Thymus (tissue), 11 donors: ENCODE data around the gene GEMIN8. TPM values are rescaled to one million over a fixed set of nuclear protein-coding genes. Genes with fewer than 3 reads are reported as not detected.

Experiments
- DNase-seq, 9 donors: peaks; one replicate each; pipeline ENCODE4 v3.0.0-alpha.2; 2013; ENCODE audit warnings: low spot score in 9 of 9, low read depth in 6 of 9, missing footprints in 1 of 9
- H3K27ac ChIP-seq, 2 donors: one replicate each; pipeline ENCODE4 v1.5.1; 2013; ENCODE audit warnings: control low read depth in 1 of 2, low read depth in 1 of 2, low read length in 1 of 2, mild to moderate bottlenecking in 1 of 2, moderate library complexity in 1 of 2
- H3K27me3 ChIP-seq, 2 donors: one replicate each; pipeline ENCODE4 v1.5.1; 2013; ENCODE audit warnings: low read length in 1 of 2; ENCODE audit not compliant: control insufficient read depth in 2 of 2, insufficient read depth in 1 of 2
- H3K36me3 ChIP-seq, 2 donors: one replicate each; pipeline ENCODE4 v1.5.1; 2013; ENCODE audit warnings: low read length in 1 of 2, mild to moderate bottlenecking in 1 of 2, moderate library complexity in 1 of 2; ENCODE audit not compliant: control insufficient read depth in 2 of 2, insufficient read depth in 2 of 2
- H3K4me1 ChIP-seq, 2 donors: one replicate each; pipeline ENCODE4 v1.5.1; 2013; ENCODE audit warnings: low read length in 2 of 2; ENCODE audit not compliant: control insufficient read depth in 2 of 2, insufficient read depth in 2 of 2
- H3K4me3 ChIP-seq, 2 donors: one replicate each; pipeline ENCODE4 v1.5.1; 2013; ENCODE audit warnings: low read length in 2 of 2, control low read depth in 1 of 2, mild to moderate bottlenecking in 1 of 2
- H3K9me3 ChIP-seq, 2 donors: one replicate each; pipeline ENCODE4 v1.5.1; 2013; ENCODE audit warnings: low read length in 1 of 2, mild to moderate bottlenecking in 1 of 2; ENCODE audit not compliant: control insufficient read depth in 2 of 2, insufficient read depth in 1 of 2
- WGBS: extraction: QIAGEN DNeasy Blood & Tissue Kit; methylation state at CpG from one replicate; pipeline ENCODE4 v1.1.7; 2013; 5-methylcytosine and 5-hydroxymethylcytosine counted together
- polyA plus RNA-seq: library from polyadenylated mRNA; stranded (reverse); fragments of 200-250 nt; gene quantifications from one replicate; pipeline ENCODE4 v1.2.3, GENCODE V29; 2013
- total RNA-seq: library from RNA; stranded (reverse); fragments of 120-200 nt; gene quantifications from one replicate; pipeline ENCODE4 v1.2.4, GENCODE V29; 2013
- donor health status: healthy.

GEMIN8 gene
- total and polyA plus RNA-seq, 2 donors: 12.8 to 20.7 TPM

DNA sequence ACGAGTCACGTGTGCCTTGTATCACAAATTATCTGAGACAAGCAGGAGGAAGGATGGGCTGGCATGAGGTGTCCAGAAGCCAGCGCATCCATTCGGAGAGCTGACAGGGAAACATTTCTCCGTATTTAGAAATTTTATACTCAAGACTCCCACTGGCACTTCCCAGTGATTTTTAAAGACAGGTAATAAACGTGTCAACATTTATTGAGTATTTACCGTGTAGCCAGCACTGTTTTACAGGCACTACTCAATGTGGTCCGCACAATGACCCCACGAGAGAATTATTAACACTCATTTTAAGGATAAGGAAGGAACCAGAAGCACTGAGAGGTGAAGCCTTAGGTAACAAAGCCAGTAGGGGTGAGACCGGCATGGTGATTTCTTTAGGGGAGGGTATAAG lies 23.2 kb downstream of the GEMIN8 start:
- no peak overlapping the region for H3K4me3 ChIP-seq
- no peaks in the 10 kb centered on the region for H3K9me3 ChIP-seq
- H3K36me3 ChIP-seq: peaks cover 7 to 9% of the 10 kb centered on the region in 2 donors
- WGBS: 97% methylated on average over 10 of the region's 10 CpGs
- no peak for DNase-seq
- H3K4me1 ChIP-seq: no peaks in the 10 kb centered on the region
- H3K27me3 ChIP-seq: no peaks in the 10 kb centered on the region
- H3K27ac ChIP-seq: no peak overlapping the region

DNA sequence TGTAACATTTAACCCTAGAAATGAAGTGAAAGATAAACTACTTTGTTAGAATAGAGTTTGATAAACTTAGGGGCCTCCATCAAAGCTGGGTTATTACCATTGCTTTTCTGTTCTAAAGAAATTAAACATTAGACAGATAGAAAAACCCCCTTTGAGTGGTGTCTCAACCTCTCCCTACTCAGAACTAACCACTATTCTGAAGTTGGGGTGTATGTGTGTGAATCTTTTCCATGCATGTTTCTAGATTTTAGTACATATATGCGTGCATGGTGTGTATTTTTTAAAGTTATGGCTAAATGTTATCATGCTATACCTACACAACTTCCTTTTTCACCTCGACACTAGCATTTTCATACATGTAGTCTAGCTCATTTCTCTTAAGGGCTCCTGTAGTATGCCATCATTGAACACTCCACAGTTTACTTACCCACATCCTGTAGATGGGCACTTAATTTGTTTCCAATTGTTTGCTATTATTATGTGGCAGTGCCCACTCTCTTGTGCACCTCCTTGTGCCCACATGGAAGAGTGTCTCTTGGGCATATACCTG lies 25.7 kb downstream of the GEMIN8 start:
- DNase-seq: no peak
- Histone ChIP-seq H3K36me3 (peaks cover 4 to 5% of the 10 kb centered on the region in 2 donors), H3K27me3 (no peaks in the 10 kb centered on the region), H3K27ac (no peak overlapping the region), H3K9me3 (no peaks in the 10 kb centered on the region), H3K4me1 (no peaks in the 10 kb centered on the region), H3K4me3 (no peak overlapping the region)
- 96% methylated on average over 2 of the region's 2 CpGs for WGBS

DNA sequence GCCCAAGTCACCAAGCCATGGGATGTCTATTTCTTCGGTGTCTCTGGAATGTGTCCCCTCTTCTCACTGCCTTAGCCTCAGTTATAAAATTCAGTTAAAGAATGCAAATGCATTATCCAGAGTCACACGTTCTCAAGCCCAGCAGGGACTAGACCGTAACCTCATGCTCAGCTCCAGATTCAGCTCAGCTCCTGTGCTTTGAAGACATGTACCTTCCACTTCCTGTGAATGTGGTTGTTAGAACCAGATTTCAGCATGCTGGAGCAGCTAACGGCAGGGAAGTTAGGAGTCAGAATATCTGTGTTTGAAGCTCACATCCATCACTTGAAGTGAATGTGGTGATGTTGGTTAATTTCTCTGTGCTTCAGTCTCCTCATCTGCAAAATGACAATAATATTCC lies 26.7 kb downstream of the GEMIN8 start:
- DNase-seq: no peak
- 87% methylated on average over 4 of the region's 4 CpGs for WGBS
- Histone ChIP-seq H3K9me3 (no peaks in the 10 kb centered on the region), H3K36me3 (peaks cover 0 to 2% of the 10 kb centered on the region in 2 donors), H3K27ac (no peak overlapping the region), H3K27me3 (no peaks in the 10 kb centered on the region), H3K4me1 (no peaks in the 10 kb centered on the region), H3K4me3 (no peak overlapping the region)

DNA sequence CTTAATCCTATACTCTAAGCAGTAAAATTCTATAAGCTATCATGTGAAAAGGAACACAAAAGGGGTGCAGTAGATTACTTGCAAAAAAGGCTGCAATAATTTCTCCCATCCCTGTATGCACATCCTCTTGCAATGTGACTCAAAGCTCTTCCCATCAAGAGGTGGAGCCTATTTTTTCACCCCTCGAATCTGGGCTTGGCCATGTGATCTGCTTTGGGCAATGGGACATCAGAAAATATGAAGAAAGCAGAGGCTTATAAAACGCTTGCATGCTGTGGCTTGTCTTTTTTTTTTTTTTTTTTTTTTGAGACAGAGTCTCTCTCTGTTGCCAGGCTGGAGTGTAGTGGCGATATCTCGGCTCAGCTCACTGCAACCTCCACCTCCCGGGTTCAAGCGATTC lies 33.0 kb downstream of the GEMIN8 start:
- Histone ChIP-seq H3K27me3 (no peaks in the 10 kb centered on the region), H3K36me3 (no peaks in the 10 kb centered on the region), H3K27ac (no peak overlapping the region), H3K4me3 (no peak overlapping the region), H3K9me3 (no peaks in the 10 kb centered on the region), H3K4me1 (no peaks in the 10 kb centered on the region)
- WGBS: 94% methylated on average over 6 of the region's 6 CpGs
- no peak for DNase-seq

GRCh38 chrX:13994536-13995080 lies 35.1 kb downstream of the GEMIN8 start:
- DNase-seq: no peak
- no peaks in the 10 kb centered on the region for H3K9me3 ChIP-seq
- no peaks in the 10 kb centered on the region for H3K36me3 ChIP-seq
- WGBS: 98% methylated on average over 3 of the region's 3 CpGs
- H3K4me1 ChIP-seq: no peaks in the 10 kb centered on the region
- H3K27ac ChIP-seq: no peak overlapping the region
- H3K27me3 ChIP-seq: no peaks in the 10 kb centered on the region
- no peak overlapping the region for H3K4me3 ChIP-seq

- H3K4me1 ChIP-seq: no peaks in the 10 kb centered on the region
- no peak overlapping the region for H3K4me3 ChIP-seq
- H3K36me3 ChIP-seq: no peaks in the 10 kb centered on the region
- DNase-seq: no peak
- H3K27me3 ChIP-seq: no peaks in the 10 kb centered on the region
- H3K9me3 ChIP-seq: no peaks in the 10 kb centered on the region
- WGBS: 95% methylated on average over 7 of the region's 7 CpGs
- H3K27ac ChIP-seq: no peak overlapping the region
These were observed 35.6 kb downstream of the GEMIN8 start for GRCh38 chrX:13994104-13994503.

DNA sequence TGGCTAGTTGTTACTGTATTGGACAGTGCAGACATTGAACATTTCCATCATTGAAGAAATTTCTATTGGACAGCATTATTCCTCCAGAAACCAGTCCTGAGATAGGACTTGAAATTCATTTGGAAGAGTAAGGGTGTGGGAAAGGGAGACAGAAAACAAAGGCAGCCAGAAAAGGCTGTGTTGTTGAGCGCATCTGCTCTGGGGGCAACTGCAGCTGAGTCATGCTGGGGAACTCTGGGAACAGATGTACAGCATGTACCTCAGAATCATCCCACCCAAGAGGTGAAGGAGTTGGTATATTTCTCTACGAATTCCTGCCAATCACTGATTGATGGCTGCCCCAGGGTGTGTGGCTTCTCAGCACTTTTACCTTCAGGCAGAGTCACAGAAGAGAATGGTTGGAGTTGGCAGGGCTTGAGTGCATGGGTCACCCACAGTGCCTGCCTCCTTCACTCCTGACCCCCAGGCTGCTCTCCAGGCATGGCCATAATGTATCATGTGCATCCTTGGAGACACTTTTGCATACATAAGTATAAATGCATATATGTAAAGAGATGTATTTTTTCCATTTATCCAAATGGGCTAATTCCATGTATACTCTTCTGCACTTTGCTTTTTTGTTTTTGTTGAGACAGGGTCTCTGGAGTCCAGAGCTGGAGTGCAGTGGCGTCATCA lies 39.4 kb downstream of the GEMIN8 start:
- no peak overlapping the region for H3K27ac ChIP-seq
- H3K9me3 ChIP-seq: no peaks in the 10 kb centered on the region
- no peaks in the 10 kb centered on the region for H3K4me1 ChIP-seq
- no peaks in the 10 kb centered on the region for H3K36me3 ChIP-seq
- no peaks in the 10 kb centered on the region for H3K27me3 ChIP-seq
- DNase-seq: no peak
- no peak overlapping the region for H3K4me3 ChIP-seq
- 79% methylated on average over 3 of the region's 3 CpGs for WGBS

DNA sequence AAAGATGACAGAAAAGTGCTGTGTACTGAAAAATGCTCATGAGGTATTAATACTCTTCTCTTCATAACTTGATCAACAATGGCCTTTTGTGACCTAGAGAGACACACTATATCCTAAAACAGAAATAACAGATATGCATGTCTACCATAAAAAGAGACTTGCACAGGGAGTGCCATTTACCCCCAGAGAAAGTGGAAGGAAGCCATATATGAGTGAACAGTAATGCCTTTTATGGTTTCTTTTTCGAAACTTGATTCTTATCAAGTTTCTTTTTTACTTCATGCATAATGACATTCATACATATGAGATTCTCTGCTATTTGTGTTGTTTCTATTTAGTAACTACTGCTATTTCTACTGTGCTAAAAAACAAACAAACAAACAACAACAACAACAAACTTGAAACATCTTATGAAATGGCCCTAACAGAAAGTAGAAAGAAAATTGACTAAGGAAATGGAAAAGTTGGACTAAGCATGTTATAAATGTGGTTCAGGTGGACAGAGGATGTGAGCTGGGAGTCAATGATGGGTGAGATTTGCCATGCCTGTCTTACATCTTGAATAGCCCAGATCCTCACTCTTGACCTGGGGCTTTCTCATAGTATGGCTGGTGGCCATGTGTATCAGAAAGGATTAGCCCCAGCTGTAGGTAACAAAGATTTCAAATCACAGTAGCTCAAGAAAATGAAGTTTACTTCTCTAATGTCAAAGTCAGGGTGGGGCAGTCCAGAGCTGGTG lies 43.8 kb downstream of the GEMIN8 start:
- WGBS: 82% methylated on average over 1 of the region's 1 CpG
- Histone ChIP-seq H3K27me3 (no peaks in the 10 kb centered on the region), H3K9me3 (no peaks in the 10 kb centered on the region), H3K4me1 (no peaks in the 10 kb centered on the region), H3K36me3 (no peaks in the 10 kb centered on the region), H3K4me3 (no peak overlapping the region), H3K27ac (no peak overlapping the region)
- no peak for DNase-seq

DNA sequence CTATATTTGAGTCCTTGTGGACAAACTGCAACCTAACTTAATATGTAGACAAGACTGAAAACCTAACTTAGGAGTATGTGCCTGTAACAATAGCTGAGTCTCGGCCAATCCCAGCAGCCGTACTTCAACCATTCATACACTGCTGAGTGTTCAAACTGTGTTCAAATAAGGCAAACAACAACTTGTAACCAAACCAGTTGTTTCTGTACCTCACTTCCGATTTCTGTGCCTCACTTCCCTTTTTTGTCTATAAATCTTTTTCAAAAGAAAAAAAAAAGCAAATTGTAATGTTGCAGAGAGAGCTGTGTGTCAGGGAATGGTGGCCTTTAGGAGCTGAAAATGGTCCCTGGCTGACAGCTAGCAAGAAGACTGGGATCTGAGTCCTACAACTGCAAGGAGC lies 46.0 kb downstream of the GEMIN8 start:
- H3K36me3 ChIP-seq: no peaks in the 10 kb centered on the region
- no peak overlapping the region for H3K27ac ChIP-seq
- H3K4me3 ChIP-seq: no peak overlapping the region
- no peaks in the 10 kb centered on the region for H3K27me3 ChIP-seq
- H3K4me1 ChIP-seq: no peaks in the 10 kb centered on the region
- no peaks in the 10 kb centered on the region for H3K9me3 ChIP-seq
- 61% methylated on average over 3 of the region's 3 CpGs for WGBS
- DNase-seq: no peak
